Keratinocyte (primary cell): ENCODE data around the gene GRB2. TPM values are rescaled to one million over a fixed set of nuclear protein-coding genes. Genes with fewer than 3 reads are reported as not detected.

ENCODE experiments used
- DNase-seq: peaks from one replicate; pipeline ENCODE4 v3.0.0-alpha.2; 2011; ENCODE audit warnings: low read depth, missing footprints, low spot score
- FAIRE-seq: peaks from 2 replicates; lab custom pipeline; 2011; peaks lifted over from hg19 to GRCh38; lab: Jason Lieb, UNC
- H2AFZ ChIP-seq: 2 replicates; pipeline ENCODE4 v1.6.0; 2012; ENCODE audit warnings: low read length, control low read depth, inconsistent platforms; ENCODE audit not compliant: control insufficient read depth
- H3K27ac ChIP-seq: 2 replicates; pipeline ENCODE4 v1.5.1; 2011; ENCODE audit warnings: low read length; ENCODE audit not compliant: control insufficient read depth, insufficient read depth
- H3K27me3 ChIP-seq: 3 replicates; pipeline ENCODE4 v1.6.0; 2011; ENCODE audit warnings: low read length; ENCODE audit not compliant: control insufficient read depth, insufficient read depth; ENCODE audit errors: extremely low read depth
- H3K36me3 ChIP-seq, 2 experiments: 2 replicates in 1 of 2; 3 replicates in 1 of 2; pipeline ENCODE4 v1.5.1; 2011; ENCODE audit warnings: low read length in 2 of 2, mild to moderate bottlenecking in 1 of 2; ENCODE audit not compliant: control insufficient read depth in 2 of 2, insufficient read depth in 2 of 2; ENCODE audit errors: extremely low read depth in 1 of 2
- H3K4me1 ChIP-seq: 3 replicates; pipeline ENCODE4 v1.5.1; 2011; ENCODE audit warnings: low read length; ENCODE audit not compliant: control insufficient read depth, insufficient read depth; ENCODE audit errors: extremely low read depth
- H3K4me2 ChIP-seq: 3 replicates; pipeline ENCODE4 v1.6.0; 2011; ENCODE audit warnings: low read depth, low read length; ENCODE audit not compliant: control insufficient read depth, insufficient read depth; ENCODE audit errors: extremely low read depth
- H3K4me3 ChIP-seq, 3 experiments: fragments of 200-600 bp in 1 of 3; sonication (generic) in 1 of 3; 2 replicates in 2 of 3; 3 replicates in 1 of 3; pipeline ENCODE4 v1.5.1; 2011 to 2016; ENCODE audit warnings: low read length in 3 of 3, mild to moderate bottlenecking in 3 of 3, control low read depth in 2 of 3, inconsistent platforms in 1 of 3, low read depth in 1 of 3, mixed read lengths in 1 of 3, mixed run types in 1 of 3, moderate library complexity in 1 of 3; ENCODE audit not compliant: control insufficient read depth in 2 of 3, insufficient read depth in 2 of 3; ENCODE audit errors: extremely low read depth in 1 of 3
- H3K79me2 ChIP-seq: 2 replicates; pipeline ENCODE4 v1.6.0; 2012; ENCODE audit warnings: low read length; ENCODE audit not compliant: control insufficient read depth, insufficient read depth
- H3K9ac ChIP-seq: 3 replicates; pipeline ENCODE4 v1.6.0; 2011; ENCODE audit warnings: low read length; ENCODE audit not compliant: control insufficient read depth, insufficient read depth; ENCODE audit errors: extremely low read depth
- H3K9me1 ChIP-seq: 3 replicates; pipeline ENCODE4 v1.6.0; 2011; ENCODE audit warnings: low read length; ENCODE audit not compliant: control insufficient read depth, insufficient read depth; ENCODE audit errors: extremely low read depth
- H3K9me3 ChIP-seq: 2 replicates; pipeline ENCODE4 v1.5.1; 2012; ENCODE audit warnings: low read depth, low read length; ENCODE audit not compliant: control insufficient read depth
- H4K20me1 ChIP-seq: 3 replicates; pipeline ENCODE4 v1.6.0; 2011; ENCODE audit warnings: low read length; ENCODE audit not compliant: control insufficient read depth, insufficient read depth; ENCODE audit errors: extremely low read depth
- CTCF ChIP-seq, 3 experiments: IDR thresholded peaks in 1 of 3; conservative IDR thresholded peaks in 1 of 3; optimal IDR thresholded peaks in 1 of 3; 2 replicates in 2 of 3; 3 replicates in 1 of 3; pipeline versions ENCODE3 to v1.5.1; 2011; ENCODE audit warnings: low read length in 3 of 3, mild to moderate bottlenecking in 3 of 3, moderate library complexity in 2 of 3, control low read depth in 1 of 3, inconsistent platforms in 1 of 3; ENCODE audit not compliant: insufficient read depth in 2 of 3; ENCODE audit errors: extremely low read depth in 1 of 3
- EZH2 ChIP-seq: IDR thresholded peaks from one replicate; pipeline ENCODE4 v1.6.1; 2012; ENCODE audit warnings: inconsistent platforms, mild to moderate bottlenecking, low read length, moderate library complexity
- dilution Hi-C: fragments of 300-500 bp; cut with MboI; formaldehyde crosslinking; loops from one replicate; pipeline ENCODE4 v1.7.0; 2020; ENCODE audit warnings: low sequenced_read_pairs; ENCODE audit not compliant: extremely low pct_ligation_motif_present
- polyA plus RNA-seq, 5 experiments: library from polyadenylated mRNA; depleted of rRNA in 3 of 5; stranded (reverse) in 3 of 5; stranded (forward) in 1 of 5; unstranded in 1 of 5; fragments of >200 nt; gene quantifications; 1 replicate in 1 of 5; 2 replicates in 3 of 5; 3 replicates in 1 of 5; pipeline versions ENCODE4 v1.2.1 to v1.2.3, GENCODE V29; 2011 to 2012; ENCODE audit warnings: missing spikeins in 2 of 5, low read depth in 1 of 5, low replicate concordance in 1 of 5

Gene GRB2
- polyA plus RNA-seq, 1 donor (not counting 4 experiments of a cell fraction or from before 2014, with no cell fraction given) = 62.0 TPM

- Histone ChIP-seq H3K4me1 (peaks cover 12% of the 10 kb centered on the region), H2AFZ (no peak overlapping the region), H4K20me1 (peaks cover 6% of the 10 kb centered on the region), H3K9me1 (no peaks in the 10 kb centered on the region), H3K79me2 (peaks cover 71% of the 10 kb centered on the region), H3K36me3 (peaks cover 0 to 4% of the 10 kb centered on the region in 2 experiments), H3K9me3 (no peaks in the 10 kb centered on the region), H3K27me3 (no peaks in the 10 kb centered on the region), H3K4me2 (no peak overlapping the region), H3K27ac (no peak overlapping the region), H3K9ac (no peak overlapping the region), H3K4me3 (no peak overlapping the region)
- DNase-seq = no peak
- no peak for FAIRE-seq
- dilution Hi-C loops = no loop called here
- TF ChIP-seq CTCF (optimal IDR thresholded peaks at IDR 0.05 in 1 of 3, IDR thresholded peaks at IDR 0.05 in 1 of 3, conservative IDR thresholded peaks at IDR 0.05 in 1 of 3; ENCODE audit: extremely low read depth in 1 of 3, insufficient read depth in 2 of 3, low read length in 3 of 3) (no peak), EZH2 (no peak)
Measured at GRCh38 chr17:75403131-75403530, 2.3 kb downstream of the GRB2 start.

- H3K4me1 ChIP-seq = peaks cover 17% of the 10 kb centered on the region
- TF ChIP-seq EZH2 = no peak
- no peak for TF ChIP-seq CTCF (optimal IDR thresholded peaks at IDR 0.05 in 1 of 3, IDR thresholded peaks at IDR 0.05 in 1 of 3, conservative IDR thresholded peaks at IDR 0.05 in 1 of 3; ENCODE audit: extremely low read depth in 1 of 3, insufficient read depth in 2 of 3, low read length in 3 of 3)
- peaks cover 81% of the 10 kb centered on the region for H3K79me2 ChIP-seq
- H3K4me2 ChIP-seq = no peak overlapping the region
- DNase-seq (no peak), FAIRE-seq (no peak)
- H3K4me3 ChIP-seq = no peak overlapping the region
- no peaks in the 10 kb centered on the region for H3K9me1 ChIP-seq
- no peaks in the 10 kb centered on the region for H3K9me3 ChIP-seq
- no peaks in the 10 kb centered on the region for H3K27me3 ChIP-seq
- H3K27ac ChIP-seq = no peak overlapping the region
- H3K9ac ChIP-seq = no peak overlapping the region
- H4K20me1 ChIP-seq = peaks cover 6% of the 10 kb centered on the region
- dilution Hi-C loops = no loop called here
- H3K36me3 ChIP-seq = peaks cover 0 to 4% of the 10 kb centered on the region in 2 experiments
- no peak overlapping the region for H2AFZ ChIP-seq
Measured at GRCh38 chr17:75402026-75402425, 3.5 kb downstream of the GRB2 start.
